ENCODE measurements around the gene DDX54. TPM values are rescaled to one million over a fixed set of nuclear protein-coding genes. Genes with fewer than 3 reads are reported as not detected.

Gene DDX54
- 10 to 100 TPM; 81.4 to 82.7 TPM for total RNA-seq

- DNase-seq (peak; percentile 79 to 83), ATAC-seq (replicated peaks in 1 of 2) (peak; percentile 67 to 68)
- H3K27ac Mint-ChIP-seq: peak within 1 kb of the TSS; percentile 87
- H3K36me3 Mint-ChIP-seq (ENCODE audit: insufficient read depth in 2 of 2): peaks cover 5 to 10% of the 10 kb centered on the region in 2 donors
- H3K4me1 Mint-ChIP-seq (ENCODE audit: low read depth): peaks cover 41% of the 10 kb centered on the region
- H3K27me3 Mint-ChIP-seq (ENCODE audit: low read depth): no peaks in the 10 kb centered on the region
- peak within 1 kb of the TSS; percentile 82 to 92 for H3K4me3 Mint-ChIP-seq
- H3K9me3 Mint-ChIP-seq: no peaks in the 10 kb centered on the region
These were observed at the start of gene DDX54, which contains the start of gene RITA1 for GRCh38 chr12:113185180-113186032. TSS of gene DDX54 (minus strand) at chr12:113185478. CDS start at chr12:113185451, 27 bp downstream. TSS of gene RITA1 (plus strand) at chr12:113185721. CDS start at chr12:113186747, 1,026 bp downstream.

- H3K36me3 Mint-ChIP-seq (ENCODE audit: insufficient read depth in 2 of 2): peaks cover 4 to 45% of the 10 kb centered on the region in 2 donors
- no peak overlapping the region for H3K4me3 Mint-ChIP-seq
- H3K4me1 Mint-ChIP-seq (ENCODE audit: low read depth): peaks cover 56% of the 10 kb centered on the region
- ATAC-seq (replicated peaks in 1 of 2) (no peak), DNase-seq (no peak)
- H3K9me3 Mint-ChIP-seq: no peaks in the 10 kb centered on the region
- H3K27me3 Mint-ChIP-seq (ENCODE audit: low read depth): no peaks in the 10 kb centered on the region
- no peak overlapping the region for H3K27ac Mint-ChIP-seq
These were observed 49.2 kb upstream of the DDX54 start for GRCh38 chr12:113234483-113234882.

GRCh38 chr12:113233967-113234366 is 48.7 kb upstream of the DDX54 start:
- no peak overlapping the region for H3K27ac Mint-ChIP-seq
- H3K36me3 Mint-ChIP-seq (ENCODE audit: insufficient read depth in 2 of 2): peaks cover 2 to 44% of the 10 kb centered on the region in 2 donors
- no peaks in the 10 kb centered on the region for H3K9me3 Mint-ChIP-seq
- DNase-seq (no peak), ATAC-seq (replicated peaks in 1 of 2) (no peak)
- no peaks in the 10 kb centered on the region for H3K27me3 Mint-ChIP-seq (ENCODE audit: low read depth)
- no peak overlapping the region for H3K4me3 Mint-ChIP-seq
- peaks cover 61% of the 10 kb centered on the region for H3K4me1 Mint-ChIP-seq (ENCODE audit: low read depth)

- peak; percentile 65 to 76 for DNase-seq
- Mint-ChIP-seq H3K27me3 (ENCODE audit: low read depth) (no peaks in the 10 kb centered on the region), H3K36me3 (ENCODE audit: insufficient read depth in 2 of 2) (peaks cover 2 to 46% of the 10 kb centered on the region in 2 donors), H3K4me1 (ENCODE audit: low read depth) (peaks cover 70% of the 10 kb centered on the region), H3K9me3 (no peaks in the 10 kb centered on the region), H3K27ac (peak overlapping the region; percentile 69), H3K4me3 (peak overlapping the region; percentile 83 to 88)
- ATAC-seq (replicated peaks in 1 of 2): peak; percentile 79 to 83
These were observed 47.7 kb upstream of the DDX54 start for GRCh38 chr12:113232840-113233585.

GRCh38 chr12:113232089-113232839 is 47.0 kb upstream of the DDX54 start:
- Mint-ChIP-seq H3K27ac (no peak overlapping the region), H3K4me1 (ENCODE audit: low read depth) (peaks cover 76% of the 10 kb centered on the region), H3K9me3 (no peaks in the 10 kb centered on the region), H3K27me3 (ENCODE audit: low read depth) (no peaks in the 10 kb centered on the region), H3K4me3 (peak overlapping the region; percentile 83 to 88), H3K36me3 (ENCODE audit: insufficient read depth in 2 of 2) (peaks cover 4 to 51% of the 10 kb centered on the region in 2 donors)
- ATAC-seq (replicated peaks in 1 of 2) (no peak), DNase-seq (no peak)

GRCh38 chr12:113231235-113232088 is 46.2 kb upstream of the DDX54 start:
- H3K27me3 Mint-ChIP-seq (ENCODE audit: low read depth): no peaks in the 10 kb centered on the region
- H3K4me3 Mint-ChIP-seq: no peak overlapping the region
- peaks cover 4 to 52% of the 10 kb centered on the region in 2 donors for H3K36me3 Mint-ChIP-seq (ENCODE audit: insufficient read depth in 2 of 2)
- H3K9me3 Mint-ChIP-seq: no peaks in the 10 kb centered on the region
- H3K4me1 Mint-ChIP-seq (ENCODE audit: low read depth): peaks cover 76% of the 10 kb centered on the region
- no peak for DNase-seq
- H3K27ac Mint-ChIP-seq: no peak overlapping the region
- no peak for ATAC-seq (replicated peaks in 1 of 2)

- H3K27me3 Mint-ChIP-seq (ENCODE audit: low read depth): no peaks in the 10 kb centered on the region
- peaks cover 67% of the 10 kb centered on the region for H3K4me1 Mint-ChIP-seq (ENCODE audit: low read depth)
- H3K36me3 Mint-ChIP-seq (ENCODE audit: insufficient read depth in 2 of 2): peaks cover 4 to 49% of the 10 kb centered on the region in 2 donors
- ATAC-seq (replicated peaks in 1 of 2) (peak; percentile 37 to 38), DNase-seq (no peak)
- no peaks in the 10 kb centered on the region for H3K9me3 Mint-ChIP-seq
- H3K27ac Mint-ChIP-seq: peak overlapping the region; percentile 43
- peak overlapping the region; percentile 35 to 52 for H3K4me3 Mint-ChIP-seq
These were observed 45.3 kb upstream of the DDX54 start for GRCh38 chr12:113230315-113231234.

- peak overlapping the region; percentile 1 to 29 for H3K4me3 Mint-ChIP-seq
- ATAC-seq (replicated peaks in 1 of 2) (no peak), DNase-seq (no peak)
- peak overlapping the region; percentile 43 for H3K27ac Mint-ChIP-seq
- no peaks in the 10 kb centered on the region for H3K27me3 Mint-ChIP-seq (ENCODE audit: low read depth)
- H3K36me3 Mint-ChIP-seq (ENCODE audit: insufficient read depth in 2 of 2): peaks cover 4 to 40% of the 10 kb centered on the region in 2 donors
- no peaks in the 10 kb centered on the region for H3K9me3 Mint-ChIP-seq
- H3K4me1 Mint-ChIP-seq (ENCODE audit: low read depth): peaks cover 60% of the 10 kb centered on the region
These were observed 43.2 kb upstream of the DDX54 start for GRCh38 chr12:113228394-113229028.

GRCh38 chr12:113227686-113228391 is 42.6 kb upstream of the DDX54 start:
- DNase-seq (no peak), ATAC-seq (replicated peaks in 1 of 2) (no peak)
- peaks cover 2 to 38% of the 10 kb centered on the region in 2 donors for H3K36me3 Mint-ChIP-seq (ENCODE audit: insufficient read depth in 2 of 2)
- no peaks in the 10 kb centered on the region for H3K27me3 Mint-ChIP-seq (ENCODE audit: low read depth)
- H3K4me3 Mint-ChIP-seq: no peak overlapping the region
- peaks cover 60% of the 10 kb centered on the region for H3K4me1 Mint-ChIP-seq (ENCODE audit: low read depth)
- H3K9me3 Mint-ChIP-seq: no peaks in the 10 kb centered on the region
- H3K27ac Mint-ChIP-seq: peak overlapping the region; percentile 19

- Mint-ChIP-seq H3K9me3 (no peaks in the 10 kb centered on the region), H3K4me3 (no peak overlapping the region), H3K36me3 (ENCODE audit: insufficient read depth in 2 of 2) (peaks cover 2 to 33% of the 10 kb centered on the region in 2 donors), H3K27ac (no peak overlapping the region), H3K4me1 (ENCODE audit: low read depth) (peaks cover 60% of the 10 kb centered on the region), H3K27me3 (ENCODE audit: low read depth) (no peaks in the 10 kb centered on the region)
- ATAC-seq (replicated peaks in 1 of 2) (no peak), DNase-seq (no peak)
These were observed 41.7 kb upstream of the DDX54 start for GRCh38 chr12:113226696-113227568.

Measured in activated T-cell treated with anti-CD3 and anti-CD28 coated beads, Interleukin-2, amount 50 U/mL, for 72 hours (primary cell).